GM13977 (cell line): Measurements from ENCODE around the gene COLQ.

Experiments used
- DNase-seq: peaks from one replicate; pipeline ENCODE4 v3.0.0; 2012; ENCODE audit warnings: low spot score
- CTCF ChIP-seq: IDR thresholded peaks from 2 replicates; pipeline ENCODE4 v1.5.1; 2012; ENCODE audit warnings: mild to moderate bottlenecking, control low read depth; ENCODE audit not compliant: insufficient read depth; ENCODE audit errors: extremely low read depth, missing control alignments
- in situ Hi-C: fragments of 300-500 bp; cut with MboI; formaldehyde crosslinking; loops from one replicate; pipeline ENCODE4 v1.12.0; 2022; ENCODE audit warnings: low sequenced_read_pairs, low pct_unique_long_range_greater_than_20kb, mixed read lengths, inconsistent platforms; ENCODE audit not compliant: unreplicated experiment

The COLQ gene

GRCh38 chr3:15453501-15453900 is 68.0 kb downstream of the COLQ start:
- in situ Hi-C loops: no loop called here
- DNase-seq: no peak
- no peak for TF ChIP-seq CTCF

- no peak for DNase-seq
- no peak for TF ChIP-seq CTCF
- in situ Hi-C loops: no loop called here
These were observed 68.5 kb downstream of the COLQ start for GRCh38 chr3:15452961-15453360.

- in situ Hi-C loops: no loop called here
- no peak for DNase-seq
- no peak for TF ChIP-seq CTCF
These were observed 69.3 kb downstream of the COLQ start for GRCh38 chr3:15452156-15452555.

GRCh38 chr3:15451216-15452113 is 70.0 kb downstream of the COLQ start:
- TF ChIP-seq CTCF: no peak
- in situ Hi-C loops: no loop called here
- DNase-seq: no peak

GRCh38 chr3:15450438-15451215 is 70.9 kb downstream of the COLQ start:
- DNase-seq: no peak
- in situ Hi-C loops: no loop called here
- TF ChIP-seq CTCF: no peak

GRCh38 chr3:15449489-15450224 is 71.8 kb downstream of the COLQ start:
- no peak for DNase-seq
- no peak for TF ChIP-seq CTCF
- in situ Hi-C loops: loop anchor here (25.0 kb wide), 1 partner anchor 363 kb away; no protein-coding TSS in a partner anchor
